GM21390 (cell line): ENCODE data around the gene PLEKHM1.

Experiments used
- ATAC-seq: cut with Tn5 transposase; IDR thresholded peaks from one replicate; pipeline ENCODE4 v1.9.1; 2021; ENCODE audit not compliant: unreplicated experiment

Gene PLEKHM1

DNA sequence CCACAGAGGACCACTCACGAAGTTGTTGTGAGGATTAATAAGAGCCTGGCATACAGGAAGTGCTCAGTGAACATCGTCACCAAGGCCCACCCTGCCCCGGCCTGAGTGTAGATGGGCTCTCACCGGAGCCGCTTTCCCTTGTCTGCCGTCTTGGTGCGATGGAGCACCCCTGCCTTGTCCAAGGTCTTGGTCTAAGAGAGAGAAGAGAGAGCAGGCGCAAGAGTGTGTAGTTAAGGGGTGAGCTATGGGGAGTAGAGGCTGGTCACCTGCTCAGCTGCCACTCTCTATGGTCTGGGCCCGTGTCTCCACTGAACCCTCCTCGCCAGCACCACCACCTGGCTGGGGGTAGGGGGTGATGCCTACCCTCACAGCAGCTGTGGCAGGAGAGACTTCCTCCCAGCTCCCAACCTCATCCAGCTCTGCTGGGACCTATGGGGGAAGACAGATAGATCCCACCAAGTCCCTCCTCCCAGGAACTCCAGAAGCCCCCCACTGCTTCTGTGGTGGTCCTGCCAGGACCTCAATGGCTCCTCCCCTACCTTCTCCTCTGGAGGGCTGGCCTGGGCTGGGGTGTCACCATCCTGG, 86.5 kb downstream of the PLEKHM1 start:
- no peak for ATAC-seq

DNA sequence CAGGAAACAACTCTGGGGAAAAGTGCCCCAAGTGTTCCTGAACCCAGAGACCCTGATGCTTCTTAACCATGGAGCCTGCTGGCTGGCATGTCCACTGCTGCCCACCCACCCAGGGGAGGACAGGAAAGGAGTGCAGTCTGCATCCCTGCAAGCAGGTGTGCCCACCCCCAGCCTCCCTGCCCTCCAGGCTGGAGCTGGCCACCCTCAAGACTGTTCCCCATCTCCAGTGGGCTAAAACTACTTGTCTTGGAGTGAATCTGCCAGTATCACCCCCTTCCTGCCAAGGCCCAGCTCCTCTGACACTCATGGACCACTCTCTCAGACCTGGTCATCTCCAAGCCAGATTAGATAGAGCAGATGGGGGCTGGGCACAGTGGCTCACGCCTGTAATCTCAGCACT, 87.6 kb downstream of the PLEKHM1 start:
- ATAC-seq, result no peak

DNA sequence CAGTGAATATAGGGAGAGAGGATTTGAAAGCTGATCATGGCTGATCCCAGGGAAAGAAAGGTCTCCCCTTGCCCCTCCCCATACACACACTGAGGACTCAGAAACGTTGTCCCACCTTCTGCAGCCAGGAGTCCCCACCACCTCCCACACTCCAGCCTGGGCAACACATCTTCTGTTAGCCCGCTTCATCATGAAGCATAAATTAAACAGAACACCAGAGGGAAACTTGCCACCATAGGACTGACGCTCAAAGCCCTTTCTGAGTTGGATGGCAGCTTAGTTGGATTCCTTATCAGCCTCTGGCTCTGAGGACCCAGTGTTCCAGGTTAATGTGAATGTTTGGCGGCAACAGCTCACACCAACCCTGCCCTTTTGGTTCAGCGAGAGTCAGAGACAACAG, 91.7 kb downstream of the PLEKHM1 start:
- no peak for ATAC-seq

DNA sequence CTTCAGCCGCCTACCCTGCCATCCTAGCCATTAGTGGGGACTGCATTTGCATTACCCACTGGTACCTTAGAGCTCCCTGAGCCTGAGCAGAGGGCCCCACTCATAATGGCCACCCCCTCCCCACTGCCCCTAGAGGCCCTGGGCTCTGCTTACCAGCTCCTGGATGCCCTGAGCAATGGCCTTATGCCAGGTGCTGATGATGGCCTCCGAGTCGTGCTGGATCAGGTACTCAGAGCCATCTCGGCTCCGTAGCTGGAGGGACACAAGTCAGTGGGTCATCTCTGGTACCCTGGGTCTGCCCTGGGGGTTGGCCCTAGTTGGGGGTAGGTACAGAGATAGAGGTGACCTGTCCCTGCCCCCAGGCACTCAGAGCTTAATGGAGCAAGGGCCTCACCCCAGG, 92.7 kb downstream of the PLEKHM1 start:
- ATAC-seq, result no peak

DNA sequence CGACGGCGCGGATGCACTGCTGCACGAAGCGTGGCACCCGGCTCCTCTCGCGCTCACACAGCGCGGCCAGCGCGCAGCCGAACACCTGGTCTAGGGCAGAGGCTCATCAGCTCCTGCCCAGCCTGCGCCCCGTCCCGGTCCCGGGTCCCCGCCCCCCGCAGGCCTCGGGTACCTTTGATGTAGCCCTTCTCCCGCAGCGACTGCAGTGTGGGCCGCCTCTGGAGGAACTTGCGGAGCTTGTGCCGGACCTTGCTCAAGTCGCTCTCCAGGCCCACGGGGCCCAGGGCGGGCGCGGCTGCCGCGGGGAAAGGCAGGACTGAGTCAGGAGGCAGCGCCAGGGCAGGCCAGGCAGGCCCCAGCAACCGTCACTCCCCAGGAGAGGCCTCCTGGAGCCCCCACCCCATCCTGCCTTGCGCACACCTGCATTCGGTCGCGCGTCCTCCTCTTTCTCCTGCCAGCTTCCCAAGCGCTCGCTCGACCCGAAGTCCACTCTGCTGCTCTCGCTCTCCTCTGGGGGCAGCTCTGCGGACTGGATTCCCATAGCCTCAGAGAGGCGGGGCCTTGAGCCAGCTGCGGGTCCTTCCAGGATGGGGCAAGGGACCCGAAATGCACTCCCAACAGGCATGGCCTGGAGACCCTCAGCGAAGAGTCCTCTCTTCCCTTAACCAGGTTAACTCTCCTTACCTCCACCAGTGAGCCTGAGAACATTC, 93.9 kb downstream of the PLEKHM1 start:
- no peak for ATAC-seq

DNA sequence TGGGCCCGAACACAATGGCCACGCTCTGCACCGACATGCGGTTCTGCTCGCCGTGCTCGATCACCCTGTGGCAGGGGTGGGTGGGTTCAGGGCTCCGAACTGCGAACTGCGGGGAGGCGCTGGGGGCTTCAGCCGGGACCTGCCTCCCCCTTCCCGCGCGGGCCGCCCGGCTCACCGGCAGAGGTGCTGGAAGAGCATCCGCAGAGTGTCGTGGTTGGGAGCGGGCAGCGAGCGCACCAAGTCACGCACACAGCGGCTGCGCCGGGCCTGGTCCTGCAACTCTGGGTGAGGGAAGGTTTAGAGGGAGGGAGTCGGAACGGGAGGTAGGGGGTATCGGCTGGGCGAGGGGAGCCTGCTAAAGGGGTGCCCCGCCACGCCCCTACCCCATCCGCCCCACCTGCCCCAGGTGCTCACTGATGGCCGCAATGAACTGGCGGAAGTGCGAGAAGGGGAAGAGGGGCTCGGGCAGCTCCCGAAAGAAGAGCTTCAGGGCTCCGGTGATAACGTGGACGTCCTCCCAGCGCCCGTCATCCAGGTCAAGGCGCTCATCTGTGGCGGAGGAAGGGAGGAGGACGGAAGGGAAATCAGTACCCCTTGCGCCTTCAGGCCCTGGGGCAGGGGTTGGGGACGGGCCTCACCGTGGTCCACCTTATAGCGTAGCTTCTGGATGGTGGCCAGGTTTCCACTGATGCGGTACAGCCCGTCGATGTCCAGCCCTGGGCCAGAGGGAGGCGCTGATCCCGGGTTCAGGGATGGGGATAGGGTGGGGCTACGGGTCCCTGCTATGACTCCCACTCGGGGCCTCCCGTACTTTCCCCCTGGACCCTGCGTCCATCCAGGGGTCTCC, 94.7 kb downstream of the PLEKHM1 start:
- ATAC-seq, result no peak

DNA sequence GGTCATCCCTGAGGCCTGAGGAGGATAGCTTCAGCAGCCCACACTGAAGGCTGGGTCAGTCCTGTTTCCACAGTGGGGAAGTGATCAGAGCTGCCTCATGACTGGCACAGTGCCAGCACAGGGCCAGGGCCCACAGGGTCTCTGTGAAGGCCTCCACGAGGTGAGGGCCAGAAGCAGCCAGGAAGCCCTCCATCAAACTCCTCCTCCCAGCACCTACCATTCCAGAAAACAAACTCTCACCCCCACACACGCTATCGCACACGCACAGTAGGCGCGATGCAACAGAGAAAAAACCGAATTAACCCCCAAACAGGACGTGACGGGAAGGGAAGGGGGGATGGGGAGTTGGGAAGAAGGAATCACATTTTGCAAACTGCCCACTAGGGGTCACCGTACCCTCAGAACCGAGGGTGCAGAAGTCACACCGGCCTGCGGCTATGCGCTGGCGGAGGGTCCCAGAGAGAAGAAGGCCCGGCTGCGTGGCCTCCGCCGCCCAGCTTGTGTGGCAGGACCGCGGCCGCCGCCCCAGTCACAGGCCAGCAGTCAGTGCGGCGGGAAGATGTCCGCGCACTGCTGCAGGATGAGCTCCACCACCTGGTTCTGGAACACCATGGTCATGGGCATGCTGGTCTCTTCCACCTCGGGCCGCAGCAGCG, 95.5 kb downstream of the PLEKHM1 start:
- no peak for ATAC-seq

DNA sequence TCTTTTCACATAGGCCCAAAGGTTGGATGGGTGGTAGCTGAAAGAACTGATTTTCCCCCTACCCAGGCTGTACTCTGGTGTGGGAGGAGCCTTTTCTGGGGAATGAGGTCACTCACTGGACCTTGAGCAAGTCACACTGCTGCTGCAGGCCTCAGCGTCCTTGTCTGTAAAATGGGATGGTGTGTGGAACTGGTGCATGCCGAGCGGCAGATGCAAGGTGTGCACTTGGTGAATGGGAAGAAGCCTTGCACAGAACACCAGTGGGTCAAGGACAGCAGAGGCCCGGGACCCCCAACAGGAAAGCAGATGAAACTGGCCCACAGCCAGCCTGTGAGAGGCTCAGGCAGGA, 96.0 kb downstream of the PLEKHM1 start:
- ATAC-seq, result no peak

DNA sequence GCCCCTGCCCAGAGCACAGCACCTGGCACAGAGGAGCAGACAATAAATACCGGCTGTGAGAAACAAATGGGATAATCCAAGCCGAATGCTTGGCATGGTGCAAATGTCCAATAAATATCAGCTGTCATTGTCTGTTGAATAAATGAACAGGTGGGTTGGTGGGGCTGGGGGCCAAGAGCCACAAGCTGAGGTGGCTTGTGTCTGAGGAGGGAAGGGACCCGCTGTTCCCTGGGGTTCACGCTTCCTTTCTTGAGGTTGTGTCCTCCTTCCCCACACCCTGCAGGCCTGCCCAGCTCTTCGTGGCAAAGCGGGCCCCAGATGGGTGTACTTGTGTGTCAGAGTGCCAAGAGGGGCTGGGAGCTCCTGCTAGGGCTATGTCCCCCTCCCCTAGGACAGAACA, 96.4 kb downstream of the PLEKHM1 start:
- no peak for ATAC-seq

DNA sequence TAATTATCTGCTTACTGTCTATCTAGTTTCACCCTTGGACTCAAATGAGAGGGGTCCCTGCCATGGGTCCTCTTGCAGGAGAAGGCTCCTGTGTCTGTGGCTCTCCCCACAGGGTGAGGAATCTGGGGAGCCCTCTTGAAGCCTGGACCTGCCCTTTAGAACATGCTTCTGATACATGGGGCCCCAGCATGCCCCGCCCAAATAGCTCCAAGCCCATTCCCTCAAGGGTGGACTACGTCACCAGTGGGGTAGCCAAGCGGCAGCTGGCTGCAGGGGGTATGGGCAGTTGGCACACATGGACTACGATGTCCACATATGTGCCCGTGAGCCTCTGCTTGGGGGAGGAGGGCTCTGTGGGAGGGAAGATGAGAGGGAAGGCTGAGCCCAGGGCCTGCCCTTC, 97.1 kb downstream of the PLEKHM1 start:
- no peak for ATAC-seq

DNA sequence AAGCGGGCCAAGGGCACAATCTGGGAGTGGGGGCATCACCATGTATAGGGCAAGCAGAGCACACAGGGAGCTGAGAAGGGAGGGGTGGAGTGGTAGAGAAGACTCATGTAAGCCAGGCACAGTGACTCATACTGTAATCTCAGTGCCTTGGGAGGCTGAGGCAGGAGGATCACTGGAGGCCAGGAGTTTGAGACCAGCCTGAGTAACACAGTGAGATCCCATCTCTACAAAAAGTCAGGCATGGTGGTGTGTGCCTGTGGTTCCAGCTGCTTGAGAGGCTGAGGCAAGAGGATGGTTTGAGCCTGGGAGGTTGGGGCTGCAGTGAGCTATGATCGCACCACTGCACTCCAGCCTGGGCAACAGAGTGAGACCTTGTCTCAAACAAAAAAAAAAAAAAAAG, 98.6 kb downstream of the PLEKHM1 start:
- no peak for ATAC-seq

DNA sequence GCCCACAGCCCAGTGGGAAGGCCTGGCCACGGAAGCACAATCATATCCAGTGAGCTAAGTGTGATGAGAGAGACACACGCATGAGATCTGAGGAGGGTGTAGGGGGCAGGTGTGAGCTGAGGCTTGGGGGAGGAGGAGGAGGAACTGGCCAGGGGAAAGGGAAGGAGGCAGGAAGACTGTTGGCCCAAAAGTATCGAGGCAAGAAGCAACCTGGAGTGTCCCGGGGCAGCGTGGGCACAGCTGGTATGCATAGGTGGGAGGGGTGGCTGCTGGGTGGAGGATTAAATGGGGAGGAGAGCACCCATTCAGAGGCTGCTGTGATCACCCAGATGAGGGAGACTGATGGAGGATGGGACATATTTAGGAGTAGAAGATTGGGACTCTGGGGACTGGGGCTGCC, 99.2 kb downstream of the PLEKHM1 start:
- ATAC-seq, result no peak

DNA sequence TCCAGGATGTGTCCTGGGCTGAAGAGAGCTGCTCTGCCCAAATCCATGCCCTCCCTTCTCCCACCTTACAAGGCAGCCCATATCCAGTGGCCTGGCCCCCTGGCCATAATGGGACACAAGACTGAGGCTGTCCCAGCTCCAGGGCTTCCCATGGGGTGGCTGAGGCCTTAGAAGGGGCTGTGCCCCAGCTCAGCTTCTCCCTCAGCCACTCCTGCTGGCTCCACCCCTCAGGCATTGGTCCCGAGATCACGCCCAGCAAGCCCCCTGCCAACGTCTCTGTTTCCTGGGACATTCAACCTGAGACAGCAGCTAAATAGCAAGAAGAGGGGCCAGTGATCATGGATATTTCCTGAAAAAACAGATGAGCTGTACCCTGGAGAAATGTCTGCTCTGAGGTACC, 101.2 kb downstream of the PLEKHM1 start:
- ATAC-seq, result no peak

DNA sequence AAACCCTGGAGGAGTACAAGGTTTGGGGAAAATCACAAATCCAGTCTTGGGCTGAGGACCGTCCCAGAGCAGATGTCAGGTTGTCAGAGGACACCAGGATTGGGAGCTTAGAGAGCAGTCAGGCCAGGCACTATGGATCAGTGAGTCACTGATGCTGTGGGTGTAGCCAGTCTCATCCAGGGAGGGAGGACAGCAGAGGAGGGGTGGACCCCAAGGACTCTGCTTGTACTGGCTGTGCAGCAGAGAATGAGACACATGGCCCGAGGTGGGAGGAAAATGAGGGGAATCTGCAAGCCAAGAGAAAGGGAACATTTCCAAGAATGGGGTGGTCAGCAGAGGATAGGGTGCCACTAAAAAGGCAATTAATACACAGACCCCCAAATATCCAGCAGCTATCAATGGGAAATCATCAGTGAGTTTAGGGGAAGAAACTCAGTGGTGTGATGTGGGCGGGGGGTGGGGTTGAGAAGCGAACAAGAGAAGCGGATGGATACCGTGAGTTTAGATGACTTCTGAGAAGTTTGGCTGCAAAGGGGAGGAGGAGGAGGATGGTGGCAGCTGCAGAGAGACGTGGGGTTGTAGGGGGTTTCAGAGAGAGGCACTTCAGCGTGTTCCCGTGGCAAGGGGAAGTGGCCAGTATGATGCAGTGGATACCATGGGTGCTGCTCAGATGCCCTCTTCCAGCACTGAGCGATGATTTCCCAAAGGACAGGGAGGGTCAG, 101.8 kb downstream of the PLEKHM1 start:
- ATAC-seq, result no peak

DNA sequence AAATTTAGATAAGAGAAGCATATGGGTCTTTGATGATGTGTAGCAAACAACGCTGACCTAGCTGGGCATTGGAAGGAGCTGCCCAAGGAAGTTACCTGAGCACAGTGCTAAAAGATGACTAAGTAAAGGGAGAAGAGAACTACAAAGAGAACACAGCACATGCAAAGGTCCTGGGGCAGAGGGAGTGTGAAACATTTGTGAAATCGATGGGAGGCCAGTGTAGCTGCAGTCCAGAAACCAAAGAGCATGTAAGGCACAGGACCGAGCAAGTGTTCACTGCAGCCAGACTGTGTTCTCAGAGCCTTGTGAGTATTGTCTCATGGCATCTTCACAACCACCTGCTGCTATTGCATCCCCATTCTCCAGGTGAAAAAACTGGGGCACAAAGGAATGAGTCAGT, 102.8 kb downstream of the PLEKHM1 start:
- ATAC-seq, result no peak

DNA sequence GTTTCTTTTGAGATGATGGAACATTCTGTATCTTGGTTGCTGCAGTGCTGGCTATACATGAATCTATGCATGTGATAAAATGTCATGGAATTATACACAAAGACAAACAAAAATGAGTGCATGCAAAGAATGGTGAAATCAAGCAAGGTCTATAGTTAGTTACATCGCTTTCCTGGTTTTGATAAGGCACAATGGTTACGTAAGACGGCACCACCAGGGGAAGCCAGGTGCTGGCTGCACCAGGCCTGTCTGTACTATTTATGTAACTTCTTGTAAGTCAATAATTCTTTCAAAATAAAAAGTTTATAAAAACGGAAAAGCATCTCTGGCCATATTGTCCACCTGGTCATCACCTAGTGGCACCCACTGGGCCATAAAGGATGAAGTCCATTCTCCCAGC, 104.3 kb downstream of the PLEKHM1 start:
- ATAC-seq, result no peak
